ENCODE data around the gene COA8.

DNA sequence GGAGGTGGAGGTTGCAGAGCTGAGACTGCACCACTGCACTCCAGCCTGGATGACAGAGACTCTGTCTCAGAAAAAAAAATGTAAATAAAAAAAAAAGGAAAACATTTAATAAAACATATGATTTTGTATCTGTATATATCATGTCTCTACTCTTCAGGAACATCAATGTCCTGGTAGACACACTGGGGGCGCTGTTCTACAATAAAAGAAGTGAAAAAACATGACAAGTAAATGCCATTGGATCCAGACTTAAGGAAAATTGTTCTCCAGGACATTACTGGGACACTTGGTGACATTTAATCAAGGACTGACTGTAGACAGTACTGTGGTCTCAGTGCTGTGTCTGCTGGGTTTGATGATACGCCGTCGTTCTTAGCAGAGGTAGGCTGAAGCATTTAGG, 50.8 kb downstream of the COA8 start:
- TF ChIP-seq POLR2A (IDR thresholded peaks at IDR 0.05): no peak
- TF ChIP-seq, protein P1, sequence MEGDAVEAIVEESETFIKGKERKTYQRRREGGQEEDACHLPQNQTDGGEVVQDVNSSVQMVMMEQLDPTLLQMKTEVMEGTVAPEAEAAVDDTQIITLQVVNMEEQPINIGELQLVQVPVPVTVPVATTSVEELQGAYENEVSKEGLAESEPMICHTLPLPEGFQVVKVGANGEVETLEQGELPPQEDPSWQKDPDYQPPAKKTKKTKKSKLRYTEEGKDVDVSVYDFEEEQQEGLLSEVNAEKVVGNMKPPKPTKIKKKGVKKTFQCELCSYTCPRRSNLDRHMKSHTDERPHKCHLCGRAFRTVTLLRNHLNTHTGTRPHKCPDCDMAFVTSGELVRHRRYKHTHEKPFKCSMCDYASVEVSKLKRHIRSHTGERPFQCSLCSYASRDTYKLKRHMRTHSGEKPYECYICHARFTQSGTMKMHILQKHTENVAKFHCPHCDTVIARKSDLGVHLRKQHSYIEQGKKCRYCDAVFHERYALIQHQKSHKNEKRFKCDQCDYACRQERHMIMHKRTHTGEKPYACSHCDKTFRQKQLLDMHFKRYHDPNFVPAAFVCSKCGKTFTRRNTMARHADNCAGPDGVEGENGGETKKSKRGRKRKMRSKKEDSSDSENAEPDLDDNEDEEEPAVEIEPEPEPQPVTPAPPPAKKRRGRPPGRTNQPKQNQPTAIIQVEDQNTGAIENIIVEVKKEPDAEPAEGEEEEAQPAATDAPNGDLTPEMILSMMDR (IDR thresholded peaks at IDR 0.05): no peak

Data from testis (tissue), 2 donors.